HFFc6 (cell line): ENCODE data around the gene FBRS. TPM values are rescaled to one million over a fixed set of nuclear protein-coding genes. Genes with fewer than 3 reads are reported as not detected.

ENCODE experiments used
- DNase-seq: peaks from one replicate; pipeline ENCODE4 v3.0.0-alpha.2; 2018
- H3K27ac Mint-ChIP-seq: 2 replicates; pipeline ENCODE4 v1.8.0; 2020; ENCODE audit warnings: mild to moderate bottlenecking, mixed read lengths
- H3K27me3 Mint-ChIP-seq: 2 replicates; pipeline ENCODE4 v1.8.0; 2021; ENCODE audit warnings: mild to moderate bottlenecking, moderate library complexity, mixed read lengths; ENCODE audit not compliant: insufficient read depth
- H3K36me3 Mint-ChIP-seq: 2 replicates; pipeline ENCODE4 v1.8.0; 2021; ENCODE audit warnings: low read depth, mixed read lengths
- H3K4me1 Mint-ChIP-seq: 2 replicates; pipeline ENCODE4 v1.8.0; 2020; ENCODE audit warnings: low read depth, mixed read lengths
- H3K4me3 Mint-ChIP-seq: 2 replicates; pipeline ENCODE4 v1.8.0; 2020; ENCODE audit warnings: mild to moderate bottlenecking, moderate library complexity, mixed read lengths
- H3K9me3 Mint-ChIP-seq: 2 replicates; pipeline ENCODE4 v1.8.0; 2020; ENCODE audit warnings: mild to moderate bottlenecking, mixed read lengths
- total RNA-seq, 6 experiments: library from RNA; stranded (reverse); fragmentation: NEBNext Ultra II Directional; extraction: Animal tissue kit (Norgen Biotek cat#: 25700); gene quantifications; 2 replicates in 1 of 6; 3 replicates in 5 of 6; pipeline ENCODE4 v1.2.3, GENCODE V29; 2021
- TF ChIP-seq, protein P1 (sequence below): fragments of 200-600 bp; sonication (generic); IDR thresholded peaks from 2 replicates; pipeline ENCODE4 v1.5.0; 2021; ENCODE audit warnings: antibody characterized with exemption, mild to moderate bottlenecking

Gene FBRS
- total RNA-seq, 6 experiments from 2014 or later: 54.1 to 72.1 (median 64.5) TPM

DNA sequence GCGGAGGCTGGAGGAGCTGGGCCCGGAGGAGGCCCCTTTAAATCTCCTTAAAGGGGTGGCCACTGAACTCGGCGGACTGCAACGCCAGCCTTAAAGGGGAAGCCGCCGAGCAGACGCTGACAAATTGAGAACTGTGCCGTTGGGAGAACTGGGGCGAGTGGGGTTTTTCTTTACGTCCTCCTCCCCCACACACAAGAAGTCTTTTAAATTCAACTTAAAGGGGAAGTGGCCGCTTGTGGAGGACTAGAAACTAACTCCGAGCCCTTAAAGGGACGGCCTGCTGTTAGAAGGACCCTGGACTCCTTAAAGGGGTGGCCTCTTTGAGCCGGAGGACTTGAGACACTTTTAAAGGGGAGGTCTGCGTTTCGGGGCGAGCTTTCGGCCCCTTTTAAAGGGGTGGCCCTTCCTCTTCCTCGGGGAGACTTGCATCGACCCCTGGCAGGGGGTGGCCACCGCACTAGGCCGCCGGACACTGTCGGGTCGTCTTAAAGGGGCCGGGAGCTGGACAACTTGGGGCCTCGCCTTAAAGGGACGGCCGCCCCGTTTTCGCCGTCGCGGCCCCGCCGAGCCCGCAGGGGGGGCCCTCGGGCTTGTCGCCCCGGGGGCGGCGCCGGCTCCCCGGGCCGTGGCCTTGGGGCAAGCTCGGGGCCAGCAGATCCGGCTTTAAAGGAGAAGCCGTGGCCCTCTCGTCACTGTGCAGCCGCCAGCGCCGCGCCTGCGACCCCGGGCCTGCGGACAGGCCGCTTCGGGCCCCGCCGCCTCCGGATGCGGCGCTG, 688 bp downstream of the FBRS start:
- peak overlapping the region; percentile 100 for H3K27ac Mint-ChIP-seq
- H3K4me1 Mint-ChIP-seq: peaks cover 50% of the 10 kb centered on the region
- peaks cover 35% of the 10 kb centered on the region for H3K36me3 Mint-ChIP-seq
- peaks cover 2% of the 10 kb centered on the region; the same call in 1 of the 2 replicates for H3K27me3 Mint-ChIP-seq
- TF ChIP-seq, protein P1, sequence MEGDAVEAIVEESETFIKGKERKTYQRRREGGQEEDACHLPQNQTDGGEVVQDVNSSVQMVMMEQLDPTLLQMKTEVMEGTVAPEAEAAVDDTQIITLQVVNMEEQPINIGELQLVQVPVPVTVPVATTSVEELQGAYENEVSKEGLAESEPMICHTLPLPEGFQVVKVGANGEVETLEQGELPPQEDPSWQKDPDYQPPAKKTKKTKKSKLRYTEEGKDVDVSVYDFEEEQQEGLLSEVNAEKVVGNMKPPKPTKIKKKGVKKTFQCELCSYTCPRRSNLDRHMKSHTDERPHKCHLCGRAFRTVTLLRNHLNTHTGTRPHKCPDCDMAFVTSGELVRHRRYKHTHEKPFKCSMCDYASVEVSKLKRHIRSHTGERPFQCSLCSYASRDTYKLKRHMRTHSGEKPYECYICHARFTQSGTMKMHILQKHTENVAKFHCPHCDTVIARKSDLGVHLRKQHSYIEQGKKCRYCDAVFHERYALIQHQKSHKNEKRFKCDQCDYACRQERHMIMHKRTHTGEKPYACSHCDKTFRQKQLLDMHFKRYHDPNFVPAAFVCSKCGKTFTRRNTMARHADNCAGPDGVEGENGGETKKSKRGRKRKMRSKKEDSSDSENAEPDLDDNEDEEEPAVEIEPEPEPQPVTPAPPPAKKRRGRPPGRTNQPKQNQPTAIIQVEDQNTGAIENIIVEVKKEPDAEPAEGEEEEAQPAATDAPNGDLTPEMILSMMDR: peak; percentile 29; the same call in 1 of the 2 replicates
- peak overlapping the region; percentile 97 for H3K4me3 Mint-ChIP-seq
- H3K9me3 Mint-ChIP-seq: no peaks in the 10 kb centered on the region
- peak; percentile 94 for DNase-seq

DNA sequence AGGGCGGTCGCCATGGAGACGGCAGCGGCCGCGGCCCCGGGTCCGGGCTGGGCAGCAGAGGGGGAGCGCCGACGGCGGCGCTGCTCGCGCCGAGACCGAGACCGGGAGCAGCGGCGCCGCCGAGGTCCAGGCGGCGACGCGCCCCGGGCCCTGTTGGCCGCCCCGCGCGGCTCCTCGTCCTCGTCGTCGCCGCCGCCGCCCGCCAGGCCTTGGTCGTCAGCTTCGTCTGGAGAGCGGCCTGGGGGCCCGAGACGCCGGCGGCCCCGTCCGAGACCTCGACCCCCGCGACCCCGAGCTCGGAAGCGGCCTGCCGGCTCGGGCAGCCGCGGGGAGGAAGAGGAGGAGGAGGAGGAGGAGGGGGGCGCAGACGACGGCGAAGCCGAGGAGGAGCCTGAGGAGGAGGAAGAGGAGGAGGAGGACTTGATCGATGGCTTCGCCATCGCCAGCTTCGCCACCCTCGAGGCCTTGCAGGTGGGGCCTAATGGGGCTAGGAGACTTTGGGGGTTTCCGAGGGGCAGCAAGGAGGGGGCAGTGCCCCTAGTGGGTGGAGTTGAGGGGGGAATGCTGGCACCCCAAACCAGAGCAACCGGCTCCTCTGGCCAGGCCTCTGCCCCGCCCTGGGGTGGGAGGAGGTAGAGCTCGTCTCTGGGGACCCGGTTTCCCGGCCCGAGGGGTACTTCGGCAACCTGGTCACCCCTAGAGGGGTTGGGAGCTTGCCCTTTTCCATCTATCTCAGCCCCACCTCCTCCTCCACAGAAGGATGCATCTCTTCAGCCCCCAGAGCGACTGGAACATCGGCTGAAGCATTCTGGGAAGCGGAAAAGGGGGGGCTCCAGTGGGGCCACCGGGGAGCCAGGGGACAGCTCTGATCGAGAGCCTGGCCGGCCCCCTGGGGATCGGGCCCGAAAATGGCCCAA, 1.5 kb downstream of the FBRS start:
- Mint-ChIP-seq H3K27ac (peak overlapping the region; percentile 85), H3K4me3 (peak overlapping the region; percentile 93), H3K36me3 (peaks cover 35% of the 10 kb centered on the region), H3K27me3 (peaks cover 2% of the 10 kb centered on the region; the same call in 1 of the 2 replicates), H3K9me3 (no peaks in the 10 kb centered on the region), H3K4me1 (peaks cover 50% of the 10 kb centered on the region)
- TF ChIP-seq, protein P1: peak; percentile 52
- DNase-seq: no peak

DNA sequence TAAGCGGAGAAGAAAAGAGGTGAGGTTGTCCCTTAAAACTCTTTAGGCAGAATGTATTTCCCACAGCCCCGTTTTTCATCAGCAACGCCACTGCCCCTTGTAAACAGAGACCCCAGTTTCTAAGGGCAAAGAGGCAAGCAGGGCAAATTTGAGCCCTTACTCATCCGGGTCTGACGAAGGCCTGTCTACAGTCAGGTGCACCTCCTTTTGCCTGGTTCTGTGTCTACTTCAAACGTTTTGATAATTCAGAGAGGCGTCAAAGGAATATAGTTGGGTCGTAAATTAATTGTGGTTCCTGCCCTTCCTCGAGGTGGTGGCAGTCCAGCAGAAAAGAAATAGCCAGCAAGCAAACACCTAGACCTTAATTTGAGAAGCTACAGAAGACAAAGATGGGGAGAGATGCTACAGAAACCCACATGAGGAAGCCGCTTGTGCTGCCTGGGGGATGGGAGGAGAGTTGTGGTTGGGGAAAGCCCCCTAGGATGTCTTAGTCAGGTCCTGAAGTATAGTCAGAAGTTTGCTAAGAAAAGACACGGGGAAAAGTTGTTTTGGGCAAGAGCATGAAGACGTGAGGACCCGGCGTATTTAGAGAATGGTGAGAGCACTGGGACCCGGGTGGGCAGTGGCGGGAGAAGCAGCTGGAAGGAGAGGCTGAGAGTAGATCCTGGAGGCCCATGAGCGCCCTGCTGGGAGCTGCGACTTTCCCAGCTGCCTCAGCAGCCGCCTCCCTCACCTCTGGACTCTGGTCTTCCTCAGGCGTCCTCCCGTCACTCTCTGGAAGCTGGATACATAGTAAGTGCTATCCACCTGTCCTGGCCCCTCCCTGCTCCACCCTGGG, 2.4 kb downstream of the FBRS start:
- no peaks in the 10 kb centered on the region for H3K9me3 Mint-ChIP-seq
- H3K36me3 Mint-ChIP-seq: peaks cover 42% of the 10 kb centered on the region
- DNase-seq: no peak
- H3K27ac Mint-ChIP-seq: peak overlapping the region; percentile 85
- H3K4me3 Mint-ChIP-seq: peak overlapping the region; percentile 93
- H3K27me3 Mint-ChIP-seq: peaks cover 2% of the 10 kb centered on the region; the same call in 1 of the 2 replicates
- TF ChIP-seq, protein P1: no peak
- peaks cover 50% of the 10 kb centered on the region for H3K4me1 Mint-ChIP-seq

DNA sequence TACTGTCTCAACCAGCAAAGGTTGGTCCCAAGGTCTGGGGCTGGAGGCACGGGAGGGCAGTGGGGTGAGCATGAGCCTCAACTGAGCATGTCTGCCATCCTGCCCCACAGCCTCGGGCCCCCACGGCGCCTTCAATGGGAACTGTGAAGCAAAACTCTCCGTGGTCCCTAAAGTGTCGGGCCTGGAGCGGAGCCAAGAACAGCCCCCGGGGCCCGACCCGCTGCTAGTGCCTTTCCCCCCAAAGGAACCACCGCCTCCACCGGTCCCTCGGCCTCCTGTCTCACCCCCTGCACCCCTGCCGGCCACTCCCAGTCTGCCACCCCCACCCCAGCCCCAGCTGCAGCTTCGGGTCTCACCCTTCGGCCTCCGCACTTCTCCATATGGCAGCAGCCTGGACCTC, 4.2 kb downstream of the FBRS start:
- Mint-ChIP-seq H3K27me3 (peaks cover 2% of the 10 kb centered on the region; the same call in 1 of the 2 replicates), H3K4me3 (no peak overlapping the region), H3K27ac (no peak overlapping the region), H3K9me3 (no peaks in the 10 kb centered on the region), H3K36me3 (peaks cover 35% of the 10 kb centered on the region), H3K4me1 (peaks cover 41% of the 10 kb centered on the region)
- TF ChIP-seq, protein P1: no peak
- no peak for DNase-seq

DNA sequence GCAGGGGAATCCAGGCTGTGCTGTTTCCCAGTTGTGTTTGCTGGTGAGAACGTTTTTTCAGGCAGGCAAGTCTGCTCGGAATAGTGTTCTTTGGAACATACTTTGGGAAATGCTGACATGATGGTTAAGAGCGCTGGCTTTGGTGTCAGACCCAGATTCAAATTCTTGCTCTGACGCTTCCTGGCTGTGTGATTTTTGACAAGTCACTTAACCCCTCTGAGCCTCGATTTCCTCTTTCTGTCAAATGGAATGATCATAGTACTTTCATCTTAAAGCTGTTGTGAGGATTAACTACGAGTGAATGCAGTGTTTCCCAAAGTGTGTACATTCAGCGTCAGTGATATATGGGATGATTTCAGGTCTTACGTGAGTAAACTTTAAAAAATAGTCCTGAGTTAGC, 4.8 kb downstream of the FBRS start:
- Mint-ChIP-seq H3K9me3 (no peaks in the 10 kb centered on the region), H3K4me3 (0 out of 2 replicates have a peak overlapping the region, but pooled peaks have one; percentile 15), H3K36me3 (peaks cover 39% of the 10 kb centered on the region), H3K27ac (0 out of 2 replicates have a peak overlapping the region, but pooled peaks have one; percentile 21), H3K27me3 (peaks cover 2% of the 10 kb centered on the region; the same call in 1 of the 2 replicates), H3K4me1 (peaks cover 39% of the 10 kb centered on the region)
- DNase-seq: no peak
- TF ChIP-seq, protein P1: no peak
